A549 (cell line): ENCODE data around the gene IL17RA.

Experiments
- CEBPB ChIP-seq, 2 experiments: fragments of >200 bp in 1 of 2; sonication (Bioruptor Twin) in 1 of 2; formaldehyde crosslinking in 1 of 2; IDR thresholded peaks; 2 replicates each; pipeline ENCODE4 v1.6.1; 2012 to 2016
- EP300 ChIP-seq, 2 experiments: fragments of >200 bp; sonication (Bioruptor Twin); formaldehyde crosslinking; IDR thresholded peaks; 2 replicates in 1 of 2; 3 replicates in 1 of 2; pipeline ENCODE4 v1.6.1; 2016 to 2017
- HMGXB4 ChIP-seq: fragments of 250-450 bp; sonication (Bioruptor Pico); IDR thresholded peaks from 2 replicates; pipeline ENCODE4 v1.5.0; 2021; ENCODE audit warnings: mild to moderate bottlenecking, moderate library complexity, borderline replicate concordance
- KDM1A ChIP-seq: fragments of 200-600 bp; sonication (generic); IDR thresholded peaks from 2 replicates; pipeline ENCODE4 v1.6.1; 2016; ENCODE audit warnings: low read depth, mild to moderate bottlenecking
- MAFK ChIP-seq: fragments of 450-650 bp; IDR thresholded peaks from 2 replicates; pipeline ENCODE4 v1.6.1; 2014; ENCODE audit not compliant: partially characterized antibody
- MAZ ChIP-seq: fragments of 150-350 bp; IDR thresholded peaks from 2 replicates; pipeline ENCODE4 v1.6.1; 2014; ENCODE audit warnings: antibody characterized with exemption, low read depth, low read length, borderline replicate concordance
- POLR2A ChIP-seq: IDR thresholded peaks from 2 replicates; pipeline ENCODE4 v1.6.1; 2012; ENCODE audit warnings: mild to moderate bottlenecking, low read length
- REST ChIP-seq: fragments of 200-600 bp; sonication (generic); IDR thresholded peaks from 2 replicates; pipeline ENCODE4 v1.6.1; 2016; ENCODE audit warnings: antibody characterized with exemption, mild to moderate bottlenecking, moderate library complexity
- ZSCAN20 ChIP-seq: fragments of 250-450 bp; sonication (Bioruptor Pico); IDR thresholded peaks from 2 replicates; pipeline ENCODE4 v1.8.0; 2022; ENCODE audit warnings: mild to moderate bottlenecking, moderate library complexity
- TF ChIP-seq, protein P1 (sequence below): fragments of >200 bp; sonication (Bioruptor Twin); formaldehyde crosslinking; IDR thresholded peaks from 3 replicates; pipeline ENCODE4 v1.5.1; 2016

- TF ChIP-seq HMGXB4 (CRISPR knock-in tag) (no peak), KDM1A (no peak), CEBPB (IDR thresholded peaks at IDR 0.05) (no peak), MAZ (no peak), ZSCAN20 (CRISPR knock-in tag) (no peak), POLR2A (no peak), EP300 (IDR thresholded peaks at IDR 0.05) (no peak), REST (no peak), MAFK (no peak)
- TF ChIP-seq, protein P1, sequence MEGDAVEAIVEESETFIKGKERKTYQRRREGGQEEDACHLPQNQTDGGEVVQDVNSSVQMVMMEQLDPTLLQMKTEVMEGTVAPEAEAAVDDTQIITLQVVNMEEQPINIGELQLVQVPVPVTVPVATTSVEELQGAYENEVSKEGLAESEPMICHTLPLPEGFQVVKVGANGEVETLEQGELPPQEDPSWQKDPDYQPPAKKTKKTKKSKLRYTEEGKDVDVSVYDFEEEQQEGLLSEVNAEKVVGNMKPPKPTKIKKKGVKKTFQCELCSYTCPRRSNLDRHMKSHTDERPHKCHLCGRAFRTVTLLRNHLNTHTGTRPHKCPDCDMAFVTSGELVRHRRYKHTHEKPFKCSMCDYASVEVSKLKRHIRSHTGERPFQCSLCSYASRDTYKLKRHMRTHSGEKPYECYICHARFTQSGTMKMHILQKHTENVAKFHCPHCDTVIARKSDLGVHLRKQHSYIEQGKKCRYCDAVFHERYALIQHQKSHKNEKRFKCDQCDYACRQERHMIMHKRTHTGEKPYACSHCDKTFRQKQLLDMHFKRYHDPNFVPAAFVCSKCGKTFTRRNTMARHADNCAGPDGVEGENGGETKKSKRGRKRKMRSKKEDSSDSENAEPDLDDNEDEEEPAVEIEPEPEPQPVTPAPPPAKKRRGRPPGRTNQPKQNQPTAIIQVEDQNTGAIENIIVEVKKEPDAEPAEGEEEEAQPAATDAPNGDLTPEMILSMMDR = no peak
These were observed 23.7 kb downstream of the IL17RA start for GRCh38 chr22:17108256-17109112.
